ENCODE data around the gene IL17C.
"Not testable (repeated sequence)": the region's sequence is repeated elsewhere in the genome, so short reads cannot be mapped to it uniquely, and the experiment has no call there.

The IL17C gene

DNA sequence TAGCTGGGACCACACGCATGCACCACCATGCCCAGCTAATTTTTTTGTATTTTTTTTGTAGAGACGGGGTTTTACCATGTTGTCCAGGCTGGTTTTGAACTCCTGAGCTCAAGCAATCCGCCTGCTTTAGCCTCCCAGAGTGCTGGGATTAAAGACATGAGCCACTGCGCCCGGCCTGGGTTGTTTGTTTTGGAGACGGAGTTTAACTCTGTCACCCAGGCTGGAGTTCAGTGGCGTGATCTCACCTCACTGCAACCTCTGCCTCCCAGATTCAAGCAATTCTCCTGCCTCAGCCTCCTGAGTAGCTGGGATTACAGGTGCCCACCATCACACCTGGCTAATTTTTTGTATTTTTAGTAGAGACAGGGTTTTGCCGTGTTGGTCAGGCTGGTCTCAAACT, 28.9 kb upstream of the IL17C start:
- not testable (repeated sequence) for DNase-seq (ENCODE audit: low read depth in 3 of 3, low spot score in 1 of 3)

DNA sequence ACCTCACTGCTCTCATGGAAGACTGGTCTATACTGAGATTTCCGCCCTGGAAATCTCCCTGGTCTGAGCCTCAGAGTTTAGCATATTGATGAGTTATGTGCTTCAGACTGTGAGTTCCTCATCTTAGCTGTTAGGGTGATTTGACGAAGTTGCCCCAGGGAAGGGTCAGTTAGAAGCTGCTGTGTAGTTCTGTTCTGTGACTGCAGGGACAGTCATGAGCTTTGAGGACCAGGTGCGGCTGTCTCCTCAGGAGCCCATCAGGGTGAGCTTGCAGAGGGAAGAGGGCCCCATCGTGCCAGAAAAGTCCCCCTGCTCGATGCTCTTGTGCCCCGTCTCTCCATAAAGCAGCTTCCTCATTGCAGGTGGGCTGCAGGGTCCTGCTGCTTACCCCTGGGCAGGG, 28.3 kb upstream of the IL17C start:
- no peak for DNase-seq (ENCODE audit: low read depth in 3 of 3, low spot score in 1 of 3)

DNA sequence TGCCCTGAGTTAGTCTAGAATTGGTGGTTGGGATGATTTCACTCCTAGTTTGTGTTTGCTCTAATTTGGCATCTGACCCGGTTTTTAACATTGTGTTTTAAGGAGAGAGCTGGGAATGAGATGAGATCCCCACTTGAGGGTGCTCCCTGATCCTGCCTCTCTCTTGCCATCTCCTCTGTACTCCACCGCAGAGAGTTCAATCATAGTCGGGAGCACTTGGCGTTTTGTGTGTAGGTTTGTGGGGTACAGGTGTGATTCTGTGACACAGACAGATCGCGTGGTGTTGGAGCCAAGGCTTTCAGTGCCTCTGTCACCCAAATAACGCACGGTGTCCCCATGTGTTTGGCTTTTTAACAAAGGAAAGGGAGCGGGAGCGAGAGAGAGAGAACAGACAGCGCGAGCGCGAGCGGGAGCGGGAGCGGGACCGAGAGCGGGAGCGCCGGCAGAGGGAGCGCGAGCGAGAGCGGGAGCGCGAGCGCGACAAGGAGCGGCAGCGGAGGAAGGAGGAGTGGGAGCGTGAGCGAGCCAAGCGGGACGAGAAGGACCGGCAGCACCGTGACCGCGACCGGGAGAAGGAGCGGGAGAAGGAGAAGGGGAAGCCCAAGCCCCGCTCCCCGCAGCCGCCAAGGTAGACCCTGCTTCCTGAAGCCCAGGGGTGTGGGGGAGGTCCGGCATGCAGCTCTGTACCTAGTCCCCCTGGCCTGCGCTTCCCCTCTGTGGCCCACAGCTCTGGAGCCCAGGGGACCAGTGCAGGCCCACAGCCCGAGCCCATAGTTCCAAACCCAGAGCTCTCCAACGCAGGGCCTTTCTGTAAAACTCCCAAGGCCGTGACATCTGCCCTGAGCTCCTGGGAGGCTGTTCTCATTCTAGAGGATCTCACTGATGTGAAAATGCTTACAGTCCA, 27.2 kb upstream of the IL17C start:
- DNase-seq (ENCODE audit: low read depth in 3 of 3, low spot score in 1 of 3) = no peak

DNA sequence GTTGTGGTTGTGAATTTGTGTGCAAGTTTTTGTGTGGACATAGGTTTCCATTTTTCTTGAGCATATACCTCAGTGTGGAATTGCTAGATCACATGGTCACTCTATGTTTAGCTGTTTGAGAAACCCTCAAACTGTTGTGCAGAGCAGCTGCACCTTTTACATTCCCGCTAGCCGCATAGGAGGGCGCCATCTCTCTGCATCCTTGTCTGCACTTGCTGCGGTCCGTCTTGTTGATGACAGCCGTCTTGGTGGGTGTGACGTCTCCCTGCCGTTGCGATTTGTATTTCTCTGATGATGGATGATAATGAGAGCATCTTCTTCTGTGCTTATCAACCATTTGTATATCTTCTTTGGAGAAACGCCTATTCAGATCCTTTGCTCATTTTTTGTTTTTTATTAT, 25.1 kb upstream of the IL17C start:
- DNase-seq (ENCODE audit: low read depth in 3 of 3, low spot score in 1 of 3) = no peak

DNA sequence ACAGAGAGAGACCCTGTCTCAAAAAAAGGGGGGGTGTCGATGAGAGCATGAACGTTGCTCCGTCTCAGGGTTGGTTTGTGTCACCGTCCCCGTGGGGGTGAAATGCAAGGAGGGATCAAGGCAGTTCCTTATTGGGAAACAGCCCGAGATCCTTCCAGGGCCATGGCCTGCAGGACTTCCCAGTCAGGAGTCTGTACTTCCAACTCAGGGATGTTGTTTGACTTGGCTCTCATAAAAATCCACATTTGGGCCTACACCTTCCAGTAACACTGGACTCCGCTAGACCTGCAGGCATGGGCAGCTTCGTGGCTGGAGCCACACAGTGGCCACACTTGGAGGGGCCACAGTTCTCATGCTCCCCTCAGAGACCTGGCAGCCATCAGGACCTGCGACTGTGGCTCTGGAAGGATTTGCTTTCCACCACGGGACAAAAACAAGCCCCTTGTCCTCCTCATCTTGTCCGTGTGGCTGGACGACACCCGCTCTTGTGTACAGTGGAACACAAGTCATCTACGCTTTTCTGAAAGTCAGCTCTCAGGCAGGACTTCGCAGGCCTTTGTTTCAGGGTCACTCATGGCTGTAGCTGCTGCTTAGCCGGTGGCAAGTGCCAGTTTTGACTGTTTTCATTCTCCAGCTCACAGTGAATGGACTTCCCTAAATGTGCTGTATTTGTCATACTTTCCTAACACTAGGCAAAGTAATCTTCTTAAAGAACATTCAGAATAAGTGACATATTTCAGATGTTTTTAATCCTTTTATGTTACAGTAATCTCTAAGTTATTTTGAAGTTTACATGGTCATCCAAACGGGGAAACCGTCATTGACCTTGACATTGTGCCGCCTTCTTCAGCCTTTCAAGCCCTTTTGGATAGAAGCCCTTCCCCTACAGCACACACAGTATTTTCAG, 24.2 kb upstream of the IL17C start:
- no peak for DNase-seq (ENCODE audit: low read depth in 3 of 3, low spot score in 1 of 3)

DNA sequence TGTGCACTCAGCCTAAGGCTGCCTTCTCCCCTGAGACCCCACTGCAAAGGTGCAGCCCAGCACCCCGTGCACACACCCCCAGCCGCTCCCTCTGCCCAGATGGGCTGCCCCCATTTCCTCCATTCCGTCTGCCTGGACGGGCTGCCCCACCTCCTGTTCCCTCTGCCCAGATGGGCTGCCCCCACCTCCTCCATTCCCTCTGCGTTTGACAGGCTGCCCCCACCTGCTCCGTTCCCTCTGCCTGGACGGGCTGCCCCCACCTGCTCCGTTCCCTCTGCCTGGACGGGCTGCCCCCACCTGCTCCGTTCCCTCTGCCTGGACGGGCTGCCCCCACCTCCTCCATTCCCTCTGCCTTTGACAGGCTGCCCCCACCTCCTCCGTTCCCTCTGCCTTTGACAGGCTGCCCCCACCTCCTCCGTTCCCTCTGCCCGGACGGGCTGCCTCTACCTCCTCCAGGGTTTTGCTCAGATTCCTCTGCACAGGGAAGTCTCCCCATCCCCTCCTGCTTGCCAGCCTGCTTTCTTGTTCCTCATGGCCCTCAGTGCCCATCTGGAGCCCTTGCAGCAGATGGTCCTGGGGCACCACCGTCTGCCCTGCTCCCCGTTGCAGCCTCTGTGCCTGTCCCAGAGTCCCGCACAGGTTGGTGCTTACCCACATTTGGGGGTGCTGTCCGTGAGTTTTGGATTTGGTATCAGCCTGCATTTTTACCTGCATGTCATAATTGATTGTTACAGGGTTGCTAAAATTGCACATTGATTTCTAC, 23.4 kb upstream of the IL17C start:
- no peak for DNase-seq (ENCODE audit: low read depth in 3 of 3, low spot score in 1 of 3)

DNA sequence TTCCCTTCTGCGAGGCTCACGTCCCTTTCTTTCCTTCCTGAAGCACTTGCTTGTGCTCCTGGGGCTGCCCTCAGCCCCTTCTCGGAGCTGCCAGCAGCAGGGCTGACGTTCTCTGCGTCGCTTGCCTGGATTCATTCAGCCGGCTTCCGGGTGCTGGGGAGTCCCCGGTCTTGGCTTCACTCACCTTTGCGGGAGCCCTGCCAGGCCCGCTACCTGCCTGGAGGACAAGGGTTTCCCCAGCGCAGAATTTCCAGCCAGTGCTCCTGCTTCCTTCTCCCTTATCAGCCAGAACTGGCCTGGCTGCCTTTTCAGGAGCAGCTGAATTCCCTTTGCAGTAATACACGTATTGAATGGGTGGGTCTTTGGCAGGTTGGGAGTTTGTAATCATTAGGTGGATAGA, 22.1 kb upstream of the IL17C start:
- no peak for DNase-seq (ENCODE audit: low read depth in 3 of 3, low spot score in 1 of 3)

DNA sequence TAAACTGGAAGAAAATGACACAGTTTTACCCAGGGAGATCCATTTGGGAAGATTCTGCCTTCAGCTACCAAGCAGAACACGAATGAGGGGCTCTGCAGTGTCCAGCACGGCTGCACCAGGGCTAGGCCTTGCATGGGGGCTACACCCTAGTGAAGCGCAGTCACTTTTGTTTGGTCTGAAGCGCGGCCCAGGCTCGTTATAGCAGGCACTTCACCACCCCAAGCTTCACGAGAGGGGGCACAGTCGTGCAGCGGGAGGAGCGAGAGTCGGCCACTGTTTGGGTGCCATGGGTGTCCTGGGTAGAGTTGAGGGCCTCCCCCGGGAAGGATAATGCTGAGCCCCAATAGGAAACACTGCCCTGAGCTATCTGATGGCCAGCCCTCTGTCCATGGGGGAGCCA, 21.6 kb upstream of the IL17C start:
- DNase-seq (ENCODE audit: low read depth in 3 of 3, low spot score in 1 of 3) = no peak

DNA sequence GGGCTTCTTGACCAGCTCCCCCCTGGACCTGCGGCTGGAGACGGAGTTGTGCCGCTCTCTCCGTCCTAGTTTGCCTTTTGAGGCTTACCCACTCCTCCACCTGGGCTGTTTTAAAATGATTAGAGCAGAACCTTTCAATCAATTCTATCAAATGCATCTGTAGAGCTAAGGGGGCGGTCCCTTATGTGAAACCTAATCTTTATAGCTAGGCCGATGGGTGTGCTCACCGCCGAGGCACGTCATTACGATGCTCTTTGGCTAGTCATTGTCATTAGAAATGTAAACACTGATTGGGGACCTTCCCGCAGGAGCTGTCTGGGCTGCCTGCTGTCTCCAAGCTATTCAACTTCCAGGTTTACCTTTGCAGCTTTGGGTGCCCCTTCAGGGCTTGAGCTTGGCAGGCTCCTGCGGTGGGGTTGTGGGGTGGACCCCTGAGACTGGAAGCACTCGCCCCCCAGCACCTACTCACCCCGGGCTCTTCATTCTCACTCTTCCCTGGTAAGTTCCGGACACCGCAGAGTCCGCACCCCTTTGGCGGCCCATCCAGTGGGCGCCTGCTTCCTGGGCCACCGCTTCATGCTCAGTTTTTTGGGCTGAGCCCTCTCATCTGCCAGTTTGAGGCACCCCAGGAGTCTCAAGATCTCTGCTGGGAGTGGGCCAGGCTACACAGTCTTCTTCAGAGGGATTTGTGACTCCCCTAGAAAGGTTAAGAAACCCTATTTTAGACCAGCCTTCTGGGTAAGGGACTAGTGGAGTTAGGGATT, 20.9 kb upstream of the IL17C start:
- DNase-seq (ENCODE audit: low read depth in 3 of 3, low spot score in 1 of 3) = no peak

DNA sequence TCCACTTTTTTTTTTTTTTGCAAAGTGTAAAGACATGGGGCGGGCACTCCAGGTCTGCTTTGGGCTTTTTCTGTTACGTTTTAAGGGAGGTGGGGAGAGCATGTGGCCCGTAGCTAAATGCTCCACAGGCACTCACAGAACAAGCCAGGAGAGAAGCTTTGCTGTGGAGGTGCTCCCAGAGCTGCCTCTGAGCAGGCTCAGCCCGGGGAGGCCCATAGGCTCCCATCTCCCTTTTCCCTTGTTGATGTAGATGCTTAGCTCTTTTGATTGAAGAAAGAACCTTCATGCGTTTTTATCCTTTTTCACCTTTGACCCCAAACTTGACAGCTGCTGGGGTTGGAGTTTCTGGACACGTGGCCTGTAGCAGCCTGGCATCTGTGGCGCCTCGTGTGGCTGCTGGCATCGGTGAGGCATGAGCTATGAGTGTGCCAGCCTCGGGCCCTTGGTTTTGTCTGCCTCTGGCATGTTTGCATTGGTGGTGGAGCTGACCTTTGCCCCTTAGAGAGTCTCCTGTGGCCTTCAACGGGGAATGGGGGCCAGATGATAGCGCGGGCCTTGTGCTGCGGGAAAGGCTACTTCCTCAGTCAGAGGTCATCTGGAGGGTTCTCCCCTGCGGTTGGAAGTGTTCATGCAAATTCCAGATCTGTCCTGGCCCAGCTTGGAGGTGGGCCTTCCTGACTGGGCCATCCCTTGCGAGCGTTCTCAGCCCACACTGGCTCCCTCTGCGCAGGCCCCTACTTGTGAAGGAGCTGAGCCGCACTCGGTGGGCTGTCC, 20.0 kb upstream of the IL17C start:
- no peak for DNase-seq (ENCODE audit: low read depth in 3 of 3, low spot score in 1 of 3)

DNA sequence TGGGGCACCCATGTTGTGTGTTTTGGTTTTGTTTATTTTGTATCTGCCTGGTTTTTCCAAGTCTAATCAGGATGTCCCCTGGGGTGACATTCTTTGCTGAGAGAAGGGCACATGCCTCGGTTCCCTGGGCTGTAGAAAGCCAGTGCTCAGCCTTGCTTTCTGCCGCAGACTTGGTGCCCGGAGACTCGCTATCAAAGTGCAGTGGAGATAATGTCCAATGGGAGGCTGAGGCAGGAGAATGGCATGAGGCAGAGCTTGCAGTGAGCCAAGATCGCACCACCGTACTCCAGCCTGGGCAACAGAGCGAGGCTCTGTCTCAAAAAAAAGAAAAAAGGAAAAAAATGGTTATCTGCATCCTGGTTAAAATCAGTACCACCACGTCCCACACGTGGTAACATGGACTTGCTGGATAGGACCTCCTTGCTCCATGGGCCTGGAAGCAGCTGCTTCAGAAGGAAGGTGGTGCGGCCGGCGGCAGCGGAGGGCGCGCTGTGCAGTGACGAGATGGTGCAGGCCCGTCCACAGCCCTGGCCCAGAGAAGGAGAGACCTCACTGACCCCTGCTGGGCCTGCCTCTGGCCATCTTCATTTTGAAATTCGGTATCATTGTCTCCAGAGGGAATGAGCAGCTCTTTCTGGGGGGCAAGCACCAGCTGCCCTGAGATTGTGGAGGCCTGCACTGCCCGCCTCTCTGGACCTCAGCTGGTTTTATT, 19.3 kb upstream of the IL17C start:
- DNase-seq (ENCODE audit: low read depth in 3 of 3, low spot score in 1 of 3) = no peak

DNA sequence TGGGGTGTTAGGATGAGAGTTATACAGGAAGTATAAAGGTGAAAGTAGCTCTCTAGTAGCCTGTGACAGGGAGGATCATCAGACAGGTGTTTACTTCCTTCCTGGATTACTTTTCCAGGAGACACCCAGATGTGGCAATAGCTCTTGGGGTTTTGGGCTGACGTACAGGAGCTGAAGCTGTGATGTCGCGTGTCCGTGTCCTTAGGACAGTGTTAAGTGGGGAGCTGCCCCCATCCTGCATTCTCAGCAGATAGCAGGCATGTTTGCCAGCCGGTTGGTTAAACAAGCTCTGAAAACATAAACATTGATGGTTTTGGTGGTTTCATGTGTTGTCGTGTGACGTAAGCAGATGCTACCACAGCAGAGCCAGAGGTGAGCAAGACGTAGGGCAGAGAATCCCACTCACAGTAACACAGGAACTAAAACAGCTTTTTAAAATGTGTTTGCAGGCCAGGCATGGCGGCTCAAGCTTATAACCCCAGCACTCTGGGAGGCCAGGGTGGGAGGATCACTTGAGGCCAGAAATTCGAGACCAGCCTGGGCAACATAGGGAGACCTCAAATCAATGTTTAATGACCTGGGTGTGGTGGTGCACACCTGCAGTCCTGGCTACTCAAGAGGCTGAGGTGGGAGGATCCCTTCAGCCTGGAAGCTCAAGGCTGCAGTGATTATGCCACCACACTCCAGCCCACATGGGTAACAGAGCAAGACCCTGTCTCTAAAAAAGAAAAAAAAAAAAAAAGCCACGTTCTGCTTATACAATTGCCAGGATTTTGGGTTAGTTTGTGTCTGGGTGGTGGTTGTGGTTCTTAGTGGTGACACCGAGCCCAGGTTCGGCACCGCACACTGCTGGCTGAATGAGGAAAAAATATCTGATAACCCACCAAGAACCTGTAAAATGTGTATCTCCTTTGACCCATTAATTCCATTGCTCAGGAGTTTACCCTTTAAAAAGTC, 18.2 kb upstream of the IL17C start:
- DNase-seq (ENCODE audit: low read depth in 3 of 3, low spot score in 1 of 3) = peak in 2 of 3 donors; percentile 22 to 39

DNA sequence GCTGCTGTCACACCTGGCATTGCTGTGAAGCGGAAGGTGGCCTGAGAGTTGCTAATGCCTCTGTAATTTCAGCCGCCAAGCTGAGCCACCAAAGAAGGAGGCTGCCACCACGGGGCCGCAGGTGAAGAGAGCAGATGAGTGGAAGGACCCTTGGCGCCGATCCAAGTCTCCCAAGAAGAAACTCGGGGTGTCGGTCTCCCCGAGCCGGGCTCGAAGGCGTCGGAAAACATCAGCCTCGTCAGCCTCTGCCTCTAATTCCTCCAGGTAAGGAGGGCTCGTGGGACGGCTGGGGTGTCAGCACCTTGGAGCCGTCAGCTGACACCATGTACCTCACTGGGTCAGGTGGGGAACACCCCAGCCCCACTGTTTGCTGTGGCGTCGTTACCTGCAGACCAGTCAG, 16.2 kb upstream of the IL17C start:
- DNase-seq (ENCODE audit: low read depth in 3 of 3, low spot score in 1 of 3) = no peak

DNA sequence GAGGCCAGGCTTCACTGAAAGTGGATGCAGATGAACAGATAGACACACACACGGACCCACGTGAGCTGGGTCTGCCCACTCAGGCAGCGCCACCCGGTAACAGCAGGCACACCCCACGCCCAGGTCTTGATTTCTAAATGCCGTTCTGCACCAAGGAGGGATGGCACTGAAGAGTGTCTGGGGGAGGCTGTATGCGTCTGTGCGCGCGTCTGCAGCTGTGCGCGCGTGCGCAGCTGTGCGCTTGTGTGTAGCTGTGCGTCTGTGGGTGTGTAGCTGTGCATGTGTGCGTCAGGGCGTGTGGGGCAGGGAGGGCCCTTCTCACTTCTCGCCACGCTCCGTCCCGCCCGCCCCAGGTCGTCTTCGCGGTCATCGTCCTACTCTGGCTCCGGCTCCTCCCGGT, 15.5 kb upstream of the IL17C start:
- DNase-seq (ENCODE audit: low read depth in 3 of 3, low spot score in 1 of 3) = no peak

DNA sequence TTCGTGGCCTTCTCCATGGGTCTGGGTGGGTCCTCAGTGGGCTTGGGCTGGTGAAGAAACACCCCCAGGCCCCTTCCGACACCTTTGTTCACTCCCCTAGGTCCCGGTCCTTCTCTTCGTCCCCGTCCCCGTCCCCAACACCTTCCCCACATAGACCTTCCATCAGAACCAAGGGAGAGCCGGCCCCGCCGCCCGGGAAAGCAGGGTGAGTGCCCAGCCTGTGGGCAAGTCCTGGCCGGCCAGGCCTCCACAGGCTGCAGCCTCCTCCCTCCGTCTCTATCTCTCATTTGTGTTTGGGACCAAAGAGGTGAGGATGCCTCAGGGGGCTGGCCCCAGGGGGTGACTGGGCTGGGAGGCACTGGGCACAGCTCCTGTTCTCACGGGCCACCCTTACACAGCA, 14.5 kb upstream of the IL17C start:
- DNase-seq (ENCODE audit: low read depth in 3 of 3, low spot score in 1 of 3) = no peak

DNA sequence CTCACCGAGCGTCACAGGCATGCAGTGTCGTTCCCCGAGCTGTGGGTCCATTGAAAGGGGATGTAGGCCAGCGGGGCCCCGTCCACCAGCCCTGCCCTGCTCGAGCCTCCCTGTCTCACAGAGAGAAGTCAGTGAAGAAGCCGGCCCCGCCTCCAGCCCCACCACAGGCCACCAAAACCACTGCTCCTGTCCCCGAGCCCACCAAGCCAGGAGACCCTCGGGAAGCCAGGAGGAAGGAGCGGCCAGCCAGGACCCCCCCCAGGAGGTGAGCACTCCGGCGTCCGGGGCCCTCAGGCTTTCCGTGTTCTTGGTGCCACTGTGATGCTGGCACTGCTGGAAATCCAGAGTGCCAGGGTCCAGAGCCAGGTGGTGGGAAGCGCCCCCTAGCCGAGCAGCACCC, 13.9 kb upstream of the IL17C start:
- DNase-seq (ENCODE audit: low read depth in 3 of 3, low spot score in 1 of 3) = no peak

DNA sequence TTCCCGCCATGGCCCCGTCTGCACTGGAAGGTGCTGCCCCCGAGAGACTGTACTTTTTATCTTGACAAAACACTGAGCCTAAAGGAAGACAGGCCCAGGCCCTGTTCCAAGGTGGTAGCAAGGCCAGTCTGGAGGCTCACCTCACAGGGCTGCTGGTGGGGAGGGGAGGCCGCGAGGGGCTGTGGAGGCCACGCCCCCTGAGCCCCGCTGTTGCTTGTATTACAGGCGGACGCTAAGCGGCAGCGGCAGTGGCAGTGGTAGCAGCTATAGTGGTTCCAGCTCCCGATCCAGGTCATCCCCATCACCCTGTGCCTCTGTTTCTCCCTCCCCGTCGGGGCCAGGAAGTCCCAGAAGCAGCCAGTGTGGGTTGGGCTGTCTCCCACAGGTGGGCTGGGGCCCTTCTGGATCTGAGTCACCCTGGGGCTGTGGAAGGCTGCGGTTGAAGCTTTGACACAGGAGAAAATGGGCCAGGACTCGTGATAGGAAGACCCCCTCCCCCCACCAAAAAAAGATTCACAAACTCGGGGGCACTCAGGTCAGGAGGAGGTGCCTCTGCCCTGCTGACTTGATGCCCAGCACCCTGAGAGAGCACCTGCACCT, 13.3 kb upstream of the IL17C start:
- no peak for DNase-seq (ENCODE audit: low read depth in 3 of 3, low spot score in 1 of 3)

DNA sequence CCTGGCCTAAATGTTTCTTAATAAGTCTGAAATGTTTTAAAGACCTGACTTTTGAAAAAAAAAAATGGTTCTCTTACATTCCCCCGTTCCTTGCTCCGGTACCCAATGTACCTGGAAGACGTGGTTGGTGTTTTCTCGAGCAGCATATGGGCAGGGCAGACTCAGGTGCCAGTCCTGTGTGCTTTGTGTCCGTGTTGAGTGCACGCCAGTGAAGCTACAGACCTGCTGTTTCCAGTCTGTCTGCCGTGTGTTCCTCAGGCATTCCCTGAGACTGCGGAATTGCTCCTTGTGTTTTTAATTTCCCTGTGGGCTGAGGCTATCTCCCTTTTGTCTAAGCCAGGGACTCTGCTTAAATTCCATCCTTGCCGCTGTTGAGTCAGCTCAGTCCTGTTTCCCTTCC, 11.7 kb upstream of the IL17C start:
- no peak for DNase-seq (ENCODE audit: low read depth in 3 of 3, low spot score in 1 of 3)

Measured in stimulated activated CD4-positive, alpha-beta T cell treated with anti-CD3 and anti-CD28 coated beads, TNF-alpha, amount 100 ng/mL, for 1 hour (primary cell).